MCF 10A (cell line): ENCODE results near the gene COIL. TPM values are rescaled to one million over a fixed set of nuclear protein-coding genes. Genes with fewer than 3 reads are reported as not detected.

ENCODE experiments used
- BruUV-seq: library from RNA; stranded (reverse); fragments of 400-500 nt; replicated peaks from 2 replicates; lab custom pipeline; 2021; lab: Mats Ljungman, UMichigan
- CTCF ChIA-PET: fragments of 300-600 bp; sonication (Branson Sonifier 250); formaldehyde crosslinking; extraction: SDS; loops from one replicate; lab custom pipeline; 2021; ENCODE audit warnings: antibody characterized with exemption, inconsistent platforms; lab: Yijun Ruan, JAX
- POLR2A ChIA-PET: fragments of 300-600, 350-650 bp; sonication (Branson Sonifier 250); formaldehyde crosslinking; extraction: SDS; loops from one replicate; lab custom pipeline; 2020; ENCODE audit warnings: antibody characterized with exemption, inconsistent platforms; lab: Yijun Ruan, JAX
- DNase-seq: peaks from one replicate; pipeline ENCODE4 v3.0.0-alpha.2; 2018; ENCODE audit not compliant: unreplicated experiment
- H3K27ac Mint-ChIP-seq: one replicate; pipeline ENCODE4 v1.8.0; 2022; ENCODE audit warnings: mild to moderate bottlenecking, low read depth, mixed read lengths; ENCODE audit not compliant: unreplicated experiment
- H3K27me3 Mint-ChIP-seq: one replicate; pipeline ENCODE4 v1.8.0; 2022; ENCODE audit warnings: mixed read lengths; ENCODE audit not compliant: insufficient read depth, unreplicated experiment
- H3K36me3 Mint-ChIP-seq: one replicate; pipeline ENCODE4 v1.8.0; 2022; ENCODE audit warnings: mild to moderate bottlenecking, moderate library complexity, mixed read lengths; ENCODE audit not compliant: insufficient read depth, unreplicated experiment
- H3K4me1 Mint-ChIP-seq: one replicate; pipeline ENCODE4 v1.8.0; 2022; ENCODE audit warnings: mixed read lengths; ENCODE audit not compliant: insufficient read depth, unreplicated experiment
- H3K4me3 Mint-ChIP-seq: one replicate; pipeline ENCODE4 v1.8.0; 2022; ENCODE audit warnings: mild to moderate bottlenecking, moderate library complexity, mixed read lengths; ENCODE audit not compliant: unreplicated experiment
- H3K9me3 Mint-ChIP-seq: one replicate; pipeline ENCODE4 v1.8.0; 2022; ENCODE audit warnings: mixed read lengths; ENCODE audit not compliant: unreplicated experiment
- CTCF ChIP-seq: fragments of 200-600 bp; IDR thresholded peaks from one replicate; pipeline ENCODE4 v1.8.0; 2022; ENCODE audit warnings: antibody characterized with exemption, mild to moderate bottlenecking; ENCODE audit not compliant: unreplicated experiment
- intact Hi-C: fragments of 100-400 bp; cut with micrococcal nuclease; formaldehyde crosslinking; loops from 2 replicates; pipeline ENCODE4 v1.14.1; 2022
- total RNA-seq: library from RNA; stranded (reverse); gene quantifications from 2 replicates; pipeline ENCODE4 v1.2.3, GENCODE V29; 2022

COIL gene
- total RNA-seq, 1 experiment from 2014 or later, result 15.4 TPM

GRCh38 chr17:56933868-56934267 lies 27.0 kb downstream of the COIL start:
- Mint-ChIP-seq H3K4me3 (no peak overlapping the region), H3K27ac (no peak overlapping the region), H3K9me3 (no peaks in the 10 kb centered on the region), H3K27me3 (no peaks in the 10 kb centered on the region), H3K36me3 (peaks cover 43% of the 10 kb centered on the region), H3K4me1 (peaks cover 15% of the 10 kb centered on the region)
- DNase-seq, result no peak
- ChIA-PET CTCF (no interaction called here), POLR2A (interaction anchor here (1.5 kb wide), 1 partner anchor 20 kb away, joined by 3 read pairs; the partner anchor contains the start of gene TRIM25)
- no peak for TF ChIP-seq CTCF
- BruUV-seq, result no TSS peak
- intact Hi-C loops, result no loop called here

GRCh38 chr17:56933151-56933745 lies 27.6 kb downstream of the COIL start:
- POLR2A ChIA-PET, result interaction anchor here (1.5 kb wide), 1 partner anchor 19 kb away, joined by 3 read pairs; the partner anchor contains the start of gene TRIM25
- H3K9me3 Mint-ChIP-seq, result no peaks in the 10 kb centered on the region

GRCh38 chr17:56930739-56931337 lies 30.0 kb downstream of the COIL start:
- no TSS peak for BruUV-seq
- no peak overlapping the region for H3K27ac Mint-ChIP-seq
- POLR2A ChIA-PET, result interaction anchor here (0.6 to 1.0 kb wide), 3 partner anchors 11 to 853 kb away, joined by 3 read pairs; no protein-coding TSS in a partner anchor
- DNase-seq, result no peak
- H3K4me1 Mint-ChIP-seq, result no peaks in the 10 kb centered on the region
- no peaks in the 10 kb centered on the region for H3K9me3 Mint-ChIP-seq
- CTCF ChIA-PET, result interaction anchor here (0.6 to 2.0 kb wide), 4 partner anchors 11 to 112 kb away, joined by 3 to 5 read pairs (median 4); no protein-coding TSS in a partner anchor
- intact Hi-C loops, result no loop called here
- H3K27me3 Mint-ChIP-seq, result no peaks in the 10 kb centered on the region
- no peak overlapping the region for H3K4me3 Mint-ChIP-seq
- H3K36me3 Mint-ChIP-seq, result peaks cover 13% of the 10 kb centered on the region
- no peak for TF ChIP-seq CTCF

More at GRCh38 chr17:56933151-56933745, 27.6 kb downstream of the COIL start:
- Mint-ChIP-seq H3K4me1 (peaks cover 13% of the 10 kb centered on the region), H3K27ac (no peak overlapping the region), H3K4me3 (no peak overlapping the region), H3K36me3 (peaks cover 37% of the 10 kb centered on the region), H3K27me3 (no peaks in the 10 kb centered on the region)
- intact Hi-C loops, result no loop called here
- TF ChIP-seq CTCF, result no peak
- CTCF ChIA-PET, result interaction anchor here (0.6 to 1.2 kb wide), 4 partner anchors 78 to 218 kb away, joined by 3 to 5 read pairs (median 4); no protein-coding TSS in a partner anchor
- no peak for DNase-seq
- no TSS peak for BruUV-seq

GRCh38 chr17:56929362-56929969 lies 31.4 kb downstream of the COIL start:
- ChIA-PET CTCF (interaction anchor here (0.6 to 2.0 kb wide), 2 partner anchors 17 to 110 kb away, joined by 3 to 5 read pairs; no protein-coding TSS in a partner anchor), POLR2A (interaction anchor here (1.0 to 1.8 kb wide), 3 partner anchors 10 to 15 kb away, joined by 3 to 6 read pairs (median 5); partner anchors contain the start of gene TRIM25)
- TF ChIP-seq CTCF, result no peak
- DNase-seq, result peak; percentile 22
- intact Hi-C loops, result no loop called here
- peaks cover 10% of the 10 kb centered on the region for H3K36me3 Mint-ChIP-seq
- H3K4me1 Mint-ChIP-seq, result no peaks in the 10 kb centered on the region
- no TSS peak for BruUV-seq
- no peaks in the 10 kb centered on the region for H3K9me3 Mint-ChIP-seq
- no peaks in the 10 kb centered on the region for H3K27me3 Mint-ChIP-seq
- H3K4me3 Mint-ChIP-seq, result no peak overlapping the region
- no peak overlapping the region for H3K27ac Mint-ChIP-seq
